Psoas muscle (tissue), 8 donors: ENCODE data around the gene BPIFA1. TPM values are rescaled to one million over a fixed set of nuclear protein-coding genes. Genes with fewer than 3 reads are reported as not detected.

Experiments used
- ATAC-seq, 4 donors: fragments of 200-7000 bp; cut with Tn5 transposase; one replicate each; pipeline ENCODE4 v1.9.1; 2020; ENCODE audit warnings: moderate library complexity in 3 of 4, mild to moderate bottlenecking in 2 of 4
- DNase-seq, 2 donors: peaks; one replicate each; pipeline ENCODE4 v3.0.0-alpha.2; 2020
- H3K27ac ChIP-seq: fragments of 200-600 bp; one replicate; pipeline ENCODE4 v1.8.0; 2022
- H3K27me3 ChIP-seq, 3 donors: fragments of 200-600 bp in 1 of 3; one replicate each; pipeline versions ENCODE4 v1.6.1 to v1.8.0; 2013 to 2022; ENCODE audit warnings: low read length in 2 of 3, mild to moderate bottlenecking in 2 of 3, moderate library complexity in 1 of 3; ENCODE audit not compliant: insufficient read depth in 3 of 3
- H3K36me3 ChIP-seq, 2 donors: fragments of 200-600 bp in 1 of 2; one replicate each; pipeline versions ENCODE4 v1.6.1 to v1.8.0; 2013 to 2022; ENCODE audit warnings: low read depth in 1 of 2, mild to moderate bottlenecking in 1 of 2, moderate library complexity in 1 of 2; ENCODE audit not compliant: insufficient read depth in 1 of 2
- H3K4me1 ChIP-seq: fragments of 200-600 bp; one replicate; pipeline ENCODE4 v1.8.0; 2022
- H3K4me3 ChIP-seq: fragments of 200-600 bp; one replicate; pipeline ENCODE4 v1.8.0; 2022; ENCODE audit warnings: mild to moderate bottlenecking
- H3K9me3 ChIP-seq: fragments of 200-600 bp; one replicate; pipeline ENCODE4 v1.8.0; 2022
- CTCF ChIP-seq: fragments of 200-600 bp; IDR thresholded peaks from one replicate; pipeline ENCODE4 v1.8.0; 2022; ENCODE audit warnings: antibody characterized with exemption
- WGBS, 3 donors: extraction: QIAGEN DNeasy Blood & Tissue Kit; methylation state at CpG; one replicate each; pipeline versions ENCODE4 v1.1.6 to v1.1.7; 2013; 5-methylcytosine and 5-hydroxymethylcytosine counted together
- intact Hi-C, 2 donors: fragments of 100-400 bp; cut with DNase I; formaldehyde crosslinking; loops; one replicate each; pipeline versions ENCODE4 v1.11.0 to v1.14.2; 2022
- polyA plus RNA-seq, 3 donors: library from polyadenylated mRNA; stranded (reverse); fragments of 200-250 nt; gene quantifications; one replicate each; pipeline ENCODE4 v1.2.3, GENCODE V29; 2013
- total RNA-seq, 4 donors: library from RNA; stranded (reverse); fragmentation: NEBNext Ultra II Directional in 2 of 4; extraction: Animal tissue kit (Norgen Biotek cat#: 25700) in 2 of 4; gene quantifications; one replicate each; pipeline versions ENCODE4 v1.2.1 to v1.2.4, GENCODE V29; 2021 to 2023
- donor health status: healthy with polysubstance abuse.
- donor health status: DM: no; HTN: no; CAD: no; lungs with moderate emphysema.
- donor health status: Bipolar disorder and iron deficiency.
- donor health status: healthy.
- donor health status: DM: yes; HTN: yes; CAD: no.
- donor health status: DM: no; HTN: no; CAD: no.
- donor health status: DM: no; HTN: no; CAD: no.
- donor health status: DM: yes; HTN: yes; CAD: no.

BPIFA1 gene
- total and polyA plus RNA-seq, 7 donors: not detected

GRCh38 chr20:33234050-33234449 lies 1.7 kb upstream of the BPIFA1 start:
- intact Hi-C loops: no loop called here
- TF ChIP-seq CTCF: no peak
- WGBS, 3 donors: 80 to 88% (median 86%) methylated on average over 2 of the region's 2 CpGs

GRCh38 chr20:33236351-33236750 lies 555 bp downstream of the BPIFA1 start:
- Histone ChIP-seq H3K36me3 (no peaks in the 10 kb centered on the region), H3K27me3 (peaks cover 0 to 12% (median 6%) of the 10 kb centered on the region in 3 donors), H3K4me3 (no peak overlapping the region), H3K27ac (no peak overlapping the region), H3K9me3 (no peaks in the 10 kb centered on the region), H3K4me1 (no peaks in the 10 kb centered on the region)
- no peak for TF ChIP-seq CTCF
- intact Hi-C loops: no loop called here
- WGBS, 3 donors: 53 to 82% (median 81%) methylated on average over 1 of the region's 1 CpG
- DNase-seq (no peak), ATAC-seq (no peak)

More at GRCh38 chr20:33234050-33234449, 1.7 kb upstream of the BPIFA1 start:
- Histone ChIP-seq H3K36me3 (no peaks in the 10 kb centered on the region), H3K27me3 (peaks cover 0 to 12% (median 10%) of the 10 kb centered on the region in 3 donors), H3K4me1 (no peaks in the 10 kb centered on the region), H3K4me3 (no peak overlapping the region), H3K9me3 (no peaks in the 10 kb centered on the region), H3K27ac (no peak overlapping the region)
- ATAC-seq: no peak
- no peak for DNase-seq

GRCh38 chr20:33237989-33238388 lies 2.2 kb downstream of the BPIFA1 start:
- no peak overlapping the region for H3K27ac ChIP-seq
- TF ChIP-seq CTCF: no peak
- H3K36me3 ChIP-seq: no peaks in the 10 kb centered on the region
- no peaks in the 10 kb centered on the region for H3K4me1 ChIP-seq
- DNase-seq: no peak
- ATAC-seq: no peak
- H3K4me3 ChIP-seq: no peak overlapping the region
- intact Hi-C loops: no loop called here
- no peaks in the 10 kb centered on the region for H3K9me3 ChIP-seq
- WGBS, 3 donors: 51 to 65% (median 51%) methylated on average over 6 of the region's 6 CpGs
- peaks cover 0 to 12% (median 6%) of the 10 kb centered on the region in 3 donors for H3K27me3 ChIP-seq

- H3K4me3 ChIP-seq: no peak overlapping the region
- peaks cover 0 to 9% (median 0%) of the 10 kb centered on the region in 3 donors for H3K27me3 ChIP-seq
- WGBS, 3 donors: 18 to 32% (median 29%) methylated on average over 1 of the region's 1 CpG
- no peak for DNase-seq
- no peaks in the 10 kb centered on the region for H3K36me3 ChIP-seq
- no peaks in the 10 kb centered on the region for H3K4me1 ChIP-seq
- ATAC-seq: no peak
- H3K27ac ChIP-seq: no peak overlapping the region
- intact Hi-C loops: no loop called here
- no peak for TF ChIP-seq CTCF
- H3K9me3 ChIP-seq: no peaks in the 10 kb centered on the region
These were observed 3.6 kb downstream of the BPIFA1 start for GRCh38 chr20:33239418-33239817.
